Colonic mucosa (tissue), 4 donors: ENCODE results near the gene TUBB3. TPM values are rescaled to one million over a fixed set of nuclear protein-coding genes. Genes with fewer than 3 reads are reported as not detected.

Experiments
- DNase-seq: peaks from one replicate; pipeline ENCODE4 v3.0.0-alpha.2; 2020
- H3K27ac ChIP-seq: fragments of 200-600 bp; one replicate; pipeline ENCODE4 v1.8.0; 2021
- H3K27me3 ChIP-seq: fragments of 200-600 bp; one replicate; pipeline ENCODE4 v1.8.0; 2021
- H3K36me3 ChIP-seq: fragments of 200-600 bp; one replicate; pipeline ENCODE4 v1.8.0; 2021
- H3K4me1 ChIP-seq: fragments of 200-600 bp; one replicate; pipeline ENCODE4 v1.8.0; 2021; ENCODE audit warnings: mild to moderate bottlenecking
- H3K4me3 ChIP-seq: fragments of 200-600 bp; one replicate; pipeline ENCODE4 v1.8.0; 2021
- H3K9ac ChIP-seq, 2 donors: one replicate each; pipeline ENCODE4 v1.7.0; 2013; ENCODE audit warnings: control low read depth in 2 of 2, low read depth in 2 of 2, low read length in 2 of 2
- H3K9me3 ChIP-seq: fragments of 200-600 bp; one replicate; pipeline ENCODE4 v1.8.0; 2021
- CTCF ChIP-seq: fragments of 200-600 bp; IDR thresholded peaks from one replicate; pipeline ENCODE4 v1.8.0; 2022; ENCODE audit warnings: antibody characterized with exemption, mild to moderate bottlenecking
- intact Hi-C: fragments of 100-400 bp; cut with DNase I; formaldehyde crosslinking; loops from one replicate; pipeline ENCODE4 v1.14.1; 2022
- total RNA-seq, 2 donors: library from RNA; stranded (reverse); fragmentation: NEBNext Ultra II Directional in 1 of 2; extraction: Animal tissue kit (Norgen Biotek cat#: 25700) in 1 of 2; gene quantifications; one replicate each; pipeline ENCODE4 v1.2.1, GENCODE V29; 2021
- donor health status: healthy.
- donor health status: DM: no; HTN: no; CAD: no.
- donor health status: DM: no; HTN: no; CAD: no.

The TUBB3 gene
- total RNA-seq, 2 donors from 2014 or later, result 3.2 to 8.0 TPM

- DNase-seq, result no peak
- Histone ChIP-seq H3K4me1 (no peaks in the 10 kb centered on the region), H3K9ac (no peak overlapping the region), H3K27me3 (no peaks in the 10 kb centered on the region), H3K9me3 (no peaks in the 10 kb centered on the region), H3K4me3 (no peak overlapping the region), H3K36me3 (peaks cover 14% of the 10 kb centered on the region), H3K27ac (no peak overlapping the region)
- intact Hi-C loops, result no loop called here
- TF ChIP-seq CTCF, result no peak
These were observed 18.3 kb upstream of the TUBB3 start for GRCh38 chr16:89904606-89905510.

- no peaks in the 10 kb centered on the region for H3K9me3 ChIP-seq
- no peak overlapping the region for H3K9ac ChIP-seq
- H3K36me3 ChIP-seq, result peaks cover 13% of the 10 kb centered on the region
- no peaks in the 10 kb centered on the region for H3K27me3 ChIP-seq
- no peak overlapping the region for H3K27ac ChIP-seq
- DNase-seq, result no peak
- intact Hi-C loops, result no loop called here
- no peaks in the 10 kb centered on the region for H3K4me1 ChIP-seq
- H3K4me3 ChIP-seq, result no peak overlapping the region
- no peak for TF ChIP-seq CTCF
These were observed 17.5 kb upstream of the TUBB3 start for GRCh38 chr16:89905511-89906139.

GRCh38 chr16:89906140-89907025 lies 16.8 kb upstream of the TUBB3 start:
- intact Hi-C loops, result no loop called here
- Histone ChIP-seq H3K4me1 (no peaks in the 10 kb centered on the region), H3K4me3 (no peak overlapping the region), H3K9ac (no peak overlapping the region), H3K9me3 (no peaks in the 10 kb centered on the region), H3K36me3 (peaks cover 8% of the 10 kb centered on the region), H3K27me3 (no peaks in the 10 kb centered on the region), H3K27ac (no peak overlapping the region)
- DNase-seq, result no peak
- TF ChIP-seq CTCF, result no peak

GRCh38 chr16:89907055-89907814 lies 15.9 kb upstream of the TUBB3 start:
- Histone ChIP-seq H3K27me3 (no peaks in the 10 kb centered on the region), H3K9me3 (no peaks in the 10 kb centered on the region), H3K27ac (no peak overlapping the region), H3K9ac (no peak overlapping the region), H3K36me3 (peaks cover 8% of the 10 kb centered on the region), H3K4me1 (no peaks in the 10 kb centered on the region), H3K4me3 (no peak overlapping the region)
- TF ChIP-seq CTCF, result no peak
- intact Hi-C loops, result no loop called here
- DNase-seq, result no peak

- Histone ChIP-seq H3K27ac (no peak overlapping the region), H3K27me3 (no peaks in the 10 kb centered on the region), H3K9me3 (no peaks in the 10 kb centered on the region), H3K4me3 (no peak overlapping the region), H3K4me1 (no peaks in the 10 kb centered on the region), H3K36me3 (peaks cover 8% of the 10 kb centered on the region), H3K9ac (no peak overlapping the region)
- intact Hi-C loops, result no loop called here
- DNase-seq, result no peak
- TF ChIP-seq CTCF, result no peak
These were observed 14.9 kb upstream of the TUBB3 start for GRCh38 chr16:89908236-89908635.
